GM19467 (cell line): ENCODE data around the gene NTRK3.
"Not testable (repeated sequence)": the region's sequence is repeated elsewhere in the genome, so short reads cannot be mapped to it uniquely, and the experiment has no call there.

Experiments used
- ATAC-seq: cut with Tn5 transposase; IDR thresholded peaks from one replicate; pipeline ENCODE4 v1.9.1; 2021; ENCODE audit warnings: mild to moderate bottlenecking, moderate library complexity; ENCODE audit not compliant: unreplicated experiment

The NTRK3 gene

DNA sequence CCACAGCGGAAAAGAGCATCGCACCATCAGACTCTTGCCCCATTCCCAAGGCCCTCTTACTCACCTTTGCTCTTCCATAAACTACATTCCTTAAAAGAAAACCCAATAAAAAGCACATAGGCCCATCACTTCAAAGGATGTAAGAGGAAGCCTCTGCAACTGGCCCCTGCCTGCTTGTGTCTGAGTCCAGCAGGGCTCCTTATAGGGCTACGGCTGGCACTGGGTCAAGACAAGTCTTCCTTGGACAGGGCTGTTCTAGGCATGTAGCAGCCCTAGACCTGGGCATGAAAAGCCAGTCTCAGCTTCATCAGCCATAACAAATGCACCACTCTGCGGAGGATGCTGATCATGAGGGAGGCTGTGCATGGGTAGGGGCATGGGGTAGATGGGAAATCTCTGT is 218.3 kb downstream of the NTRK3 start:
- no peak for ATAC-seq

DNA sequence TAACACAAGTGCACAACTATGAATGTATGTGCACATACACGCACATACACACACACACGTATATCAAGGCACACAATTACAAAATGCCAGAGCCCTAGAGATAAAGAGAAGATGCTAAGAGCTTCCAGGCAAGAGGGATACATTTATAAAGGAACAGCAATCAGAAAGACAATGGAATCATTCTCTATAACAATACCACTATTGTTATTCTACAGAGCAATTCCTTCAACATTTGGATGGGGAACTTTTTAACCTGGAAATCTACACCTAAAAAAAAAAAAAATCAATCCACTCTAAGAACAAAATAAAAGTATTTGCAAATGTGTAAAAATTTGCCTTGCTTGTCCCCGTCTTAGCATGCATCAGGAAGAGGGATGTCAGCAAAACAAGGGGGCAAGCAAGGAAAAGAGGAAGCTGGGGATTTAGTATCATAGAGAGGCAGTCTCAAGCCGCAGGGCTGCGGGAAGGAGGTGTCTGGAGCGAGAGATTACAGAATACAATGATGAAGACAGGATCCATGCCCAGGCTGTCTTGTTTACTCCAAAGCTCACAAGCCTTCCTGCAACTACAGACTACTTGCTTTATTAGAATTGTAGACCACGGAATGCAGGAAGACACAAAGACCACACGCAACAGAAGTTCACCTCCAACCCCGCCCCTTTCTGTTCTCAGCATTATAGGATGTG is 220.2 kb downstream of the NTRK3 start:
- no peak for ATAC-seq

DNA sequence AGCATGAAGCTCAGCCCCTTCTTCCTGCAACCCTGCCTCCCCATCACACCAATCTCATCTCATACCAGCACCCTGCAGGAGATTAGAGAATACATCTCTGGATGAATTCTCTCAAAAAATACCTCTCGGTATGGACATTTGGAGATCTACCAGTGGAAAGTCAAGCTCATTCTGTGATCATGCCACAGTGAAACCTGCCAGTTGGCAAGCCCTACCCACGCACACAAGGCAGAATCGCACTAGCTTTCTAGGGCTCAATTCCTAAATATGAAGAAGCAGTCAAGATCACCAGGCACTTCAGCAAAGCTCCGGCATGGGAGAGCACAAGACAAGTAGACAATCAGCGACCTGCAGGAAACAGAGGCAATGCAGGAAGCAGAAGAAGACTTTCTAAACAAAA is 221.2 kb downstream of the NTRK3 start:
- no peak for ATAC-seq

DNA sequence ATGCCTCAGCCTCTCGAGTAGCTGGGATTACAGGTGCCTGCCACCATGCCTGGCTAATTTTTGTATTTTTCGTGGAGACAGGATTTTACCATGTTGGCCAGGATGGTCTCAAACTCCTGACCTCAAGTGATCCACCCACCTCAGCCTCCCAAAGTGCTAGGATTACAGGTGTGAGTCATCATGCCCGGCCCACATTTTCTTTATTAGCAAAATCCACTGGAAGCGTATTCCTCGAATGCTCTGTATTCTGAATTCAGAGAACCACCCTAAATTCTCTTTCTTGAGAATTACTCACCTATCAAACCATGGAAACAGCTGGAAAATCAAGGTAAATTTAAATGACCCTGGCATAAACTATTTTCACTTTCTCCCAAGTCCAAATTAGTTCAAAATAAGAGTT is 223.1 kb downstream of the NTRK3 start:
- ATAC-seq, result not testable (repeated sequence)

DNA sequence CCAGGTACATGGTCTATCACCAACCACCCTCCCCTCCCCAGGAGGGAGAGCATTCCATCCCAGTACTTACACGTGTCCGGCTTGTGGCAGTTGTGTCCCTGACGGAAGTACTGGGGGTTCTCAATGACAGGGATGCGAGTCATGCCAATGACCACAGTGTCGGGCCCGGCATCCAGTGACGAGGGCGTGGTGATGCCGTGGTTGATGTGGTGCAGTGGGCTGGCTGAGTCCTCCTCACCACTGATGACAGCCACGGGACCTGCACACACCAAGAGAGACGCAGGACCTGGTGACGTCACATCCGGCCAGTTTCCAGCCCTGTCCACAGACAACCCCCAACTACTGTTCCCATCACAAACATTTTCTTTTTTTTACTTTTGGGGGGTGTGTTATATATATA is 223.8 kb downstream of the NTRK3 start:
- ATAC-seq, result no peak

DNA sequence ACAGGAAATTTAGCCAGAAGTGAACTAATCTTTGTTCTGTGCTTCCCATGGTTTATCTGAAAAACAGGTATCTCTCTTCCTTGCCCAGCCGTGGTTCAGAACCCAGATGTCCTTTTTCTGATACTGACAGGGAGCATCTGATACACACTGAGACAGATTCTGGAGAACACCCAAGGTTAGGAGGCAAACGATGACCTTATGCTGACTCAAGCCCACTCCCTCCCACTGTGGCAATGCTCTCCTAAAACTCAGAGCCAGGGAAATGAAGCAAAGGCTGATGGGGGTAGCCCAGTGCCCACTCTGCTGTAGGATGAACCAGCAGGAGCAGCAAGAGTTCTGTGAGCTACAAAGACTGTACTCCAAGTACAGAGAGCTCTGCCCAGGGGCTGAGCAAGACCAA is 225.1 kb downstream of the NTRK3 start:
- ATAC-seq, result no peak

DNA sequence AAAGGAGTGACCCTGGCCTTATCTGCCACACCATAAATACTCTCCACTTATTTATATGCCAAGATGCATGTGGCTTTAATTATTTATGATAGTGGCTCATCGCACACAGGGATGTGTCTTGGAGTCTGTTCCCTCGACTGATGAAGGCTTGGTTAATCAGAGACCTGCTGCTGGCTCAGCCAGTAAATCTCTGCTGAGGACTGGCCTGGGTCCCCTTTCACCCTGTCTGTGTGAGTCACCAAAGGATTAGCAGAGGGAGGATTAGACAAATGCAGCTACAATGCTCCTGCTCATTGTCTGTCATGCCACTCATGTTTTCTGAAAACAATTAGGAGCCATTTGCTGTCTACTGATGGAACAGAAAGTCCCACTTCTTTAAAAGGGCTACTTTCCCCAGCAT is 226.8 kb downstream of the NTRK3 start:
- no peak for ATAC-seq

DNA sequence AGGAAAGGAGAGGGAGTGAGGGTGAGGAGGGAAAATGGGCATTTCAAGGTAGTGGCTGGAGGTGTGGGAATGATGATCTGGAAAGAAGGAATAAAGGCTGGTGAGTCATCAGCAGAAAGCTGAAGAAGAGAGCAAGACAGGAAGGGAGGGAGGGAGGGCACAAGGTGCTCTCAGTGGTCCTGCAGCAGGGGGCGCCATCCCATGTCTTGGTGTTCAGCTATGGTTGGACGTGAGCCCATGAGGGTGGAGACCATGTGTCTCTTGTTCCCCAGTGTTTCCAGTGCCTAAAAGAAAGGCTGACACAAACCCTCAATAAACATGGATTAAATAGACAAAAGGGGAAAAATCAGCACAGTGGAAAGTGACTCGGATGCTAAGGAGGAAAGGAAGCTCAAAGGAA is 228.5 kb downstream of the NTRK3 start:
- no peak for ATAC-seq

DNA sequence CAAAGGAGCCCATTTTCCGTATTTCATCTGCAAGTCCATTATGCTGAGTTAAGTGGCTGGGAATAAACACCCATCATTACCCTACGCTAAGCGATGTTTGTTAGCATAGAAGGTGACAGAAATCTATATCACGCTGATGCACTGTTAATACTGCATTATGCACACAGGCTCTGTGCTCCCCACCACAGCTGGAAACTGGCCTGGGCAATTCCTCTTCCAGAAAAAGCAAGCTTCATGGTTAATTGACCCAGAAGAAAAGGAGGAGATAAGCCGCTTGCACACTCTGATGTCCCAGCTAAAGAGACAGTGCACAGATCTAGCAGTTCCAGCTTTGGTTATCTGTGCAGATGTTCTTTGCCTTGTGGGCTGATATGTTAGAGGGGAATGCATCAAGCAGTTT is 232.6 kb downstream of the NTRK3 start:
- no peak for ATAC-seq

DNA sequence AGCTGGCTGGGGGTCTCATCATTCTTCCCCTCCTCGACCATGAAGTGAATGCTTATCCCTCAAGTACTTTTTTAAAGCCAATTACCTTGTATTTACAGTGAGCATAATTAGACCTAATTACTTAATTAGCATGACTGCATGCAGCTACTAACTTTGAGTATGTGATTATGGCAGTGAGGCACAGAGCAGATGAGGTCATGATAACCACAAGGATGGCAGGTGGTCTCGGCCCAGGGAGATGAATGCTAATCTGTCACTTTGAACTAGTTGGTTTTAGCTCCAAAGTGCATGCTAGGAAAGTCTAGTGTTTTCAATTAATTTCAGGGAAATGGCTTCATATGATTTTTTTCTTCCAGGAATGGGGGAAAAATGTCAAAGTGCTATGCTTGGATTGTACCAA is 233.8 kb downstream of the NTRK3 start:
- ATAC-seq, result no peak

DNA sequence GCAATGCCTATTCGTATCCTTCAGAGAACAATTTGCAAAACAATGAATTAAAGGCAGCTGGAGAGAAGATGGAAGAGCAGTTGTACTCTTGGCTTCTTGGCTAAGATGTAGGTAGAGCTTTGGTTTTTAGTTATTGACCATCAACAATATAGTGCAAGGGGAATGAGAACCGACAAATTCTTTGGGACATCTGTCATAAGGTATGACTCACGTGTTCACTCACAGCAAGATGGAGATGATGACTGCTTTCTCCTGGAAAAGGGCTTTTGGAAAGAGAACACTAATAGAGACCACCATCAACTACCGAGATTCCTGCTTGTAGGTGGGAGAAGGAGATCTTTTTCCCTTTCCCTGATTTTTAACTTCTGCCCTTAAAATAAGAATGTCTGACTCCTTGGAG is 234.9 kb downstream of the NTRK3 start:
- no peak for ATAC-seq

DNA sequence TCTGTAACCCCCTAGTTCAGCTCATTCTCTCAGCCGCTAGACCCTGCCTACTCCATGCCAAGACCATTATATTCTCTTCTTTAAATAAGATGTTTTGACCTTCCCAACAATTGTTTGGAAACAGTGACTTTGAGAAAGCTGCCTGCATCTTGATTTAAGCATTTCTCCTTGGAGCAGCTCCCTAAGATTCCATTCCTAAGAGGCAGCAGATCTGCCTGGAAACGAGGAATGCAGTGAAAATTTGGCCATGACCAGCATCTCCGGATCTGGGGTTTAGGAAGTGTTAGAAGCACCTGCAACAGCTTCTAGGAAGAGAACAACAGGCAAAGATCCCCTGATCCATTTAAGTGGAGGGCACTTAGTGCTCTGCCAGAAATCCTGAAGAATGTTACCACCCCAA is 235.7 kb downstream of the NTRK3 start:
- no peak for ATAC-seq

DNA sequence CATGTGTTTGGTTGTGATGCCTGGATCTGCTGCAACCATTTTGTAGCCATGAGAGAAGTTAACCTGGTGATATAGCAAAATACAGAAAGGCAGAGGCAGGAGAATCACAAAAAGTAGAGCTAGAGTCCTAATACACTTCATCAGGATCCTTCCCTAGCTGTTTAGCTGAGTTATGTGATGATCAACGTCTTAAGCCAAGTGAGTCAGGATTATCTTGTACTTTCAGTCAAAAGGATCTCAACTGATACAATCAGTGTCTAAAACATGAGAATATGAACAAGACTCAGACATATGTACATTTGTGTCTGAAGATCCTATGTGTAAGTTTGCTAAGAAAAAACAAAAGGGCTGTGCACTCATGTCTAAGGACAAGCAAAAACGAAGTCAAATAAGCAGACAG is 236.9 kb downstream of the NTRK3 start:
- ATAC-seq, result no peak

DNA sequence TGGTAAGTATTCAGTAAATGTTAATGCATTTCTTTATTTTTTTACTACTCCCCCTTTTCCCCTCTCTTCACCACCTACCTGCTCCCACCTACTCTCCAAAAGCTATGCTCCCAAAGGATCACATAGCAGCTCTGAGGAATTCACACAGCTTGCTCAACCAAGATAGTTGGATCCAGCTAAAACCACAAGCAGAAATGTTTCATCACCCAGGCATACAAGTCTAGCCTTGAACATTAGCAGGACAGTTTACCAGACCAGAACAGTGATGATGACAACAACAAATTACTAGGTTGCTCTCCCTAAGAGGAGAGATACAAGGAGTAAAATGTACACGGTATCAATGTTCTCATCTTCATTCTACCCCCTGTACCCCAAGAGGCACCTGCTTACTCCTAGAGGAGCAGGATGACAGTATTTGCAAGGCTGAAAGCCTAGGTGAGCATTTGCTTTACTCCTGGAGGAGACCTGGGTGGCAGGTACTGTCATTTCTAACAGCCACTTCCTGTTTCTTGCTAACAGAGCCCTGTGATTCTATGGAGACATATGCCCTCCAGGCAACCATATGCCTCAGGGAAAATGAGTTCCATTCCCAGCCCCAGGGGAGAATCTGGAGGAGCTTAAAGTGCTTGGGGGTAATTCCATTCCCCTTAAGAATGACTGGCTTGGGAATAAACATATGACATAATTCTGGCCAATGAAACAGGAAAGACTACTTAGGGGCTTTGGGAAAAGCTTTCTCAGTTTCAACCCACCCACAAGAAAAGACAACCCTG is 237.5 kb downstream of the NTRK3 start:
- no peak for ATAC-seq

DNA sequence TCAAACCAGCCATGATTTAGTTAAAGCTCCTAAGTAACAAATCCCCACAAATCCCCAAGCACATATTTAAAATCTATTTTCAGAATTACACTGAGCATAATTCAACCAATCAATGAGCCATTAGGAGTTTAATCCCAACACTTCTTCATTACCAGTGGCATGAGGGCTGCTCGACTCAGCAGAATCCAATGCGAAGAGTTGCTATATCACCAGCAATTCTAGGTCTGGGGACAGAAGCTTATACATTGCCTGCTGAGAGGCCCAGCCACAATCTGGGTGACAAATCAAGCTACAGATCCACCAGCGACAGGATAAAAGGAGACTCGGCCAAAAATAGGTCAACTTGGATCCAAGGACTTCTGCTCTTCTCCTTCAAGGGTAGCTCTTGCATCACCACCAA is 238.8 kb downstream of the NTRK3 start:
- no peak for ATAC-seq

DNA sequence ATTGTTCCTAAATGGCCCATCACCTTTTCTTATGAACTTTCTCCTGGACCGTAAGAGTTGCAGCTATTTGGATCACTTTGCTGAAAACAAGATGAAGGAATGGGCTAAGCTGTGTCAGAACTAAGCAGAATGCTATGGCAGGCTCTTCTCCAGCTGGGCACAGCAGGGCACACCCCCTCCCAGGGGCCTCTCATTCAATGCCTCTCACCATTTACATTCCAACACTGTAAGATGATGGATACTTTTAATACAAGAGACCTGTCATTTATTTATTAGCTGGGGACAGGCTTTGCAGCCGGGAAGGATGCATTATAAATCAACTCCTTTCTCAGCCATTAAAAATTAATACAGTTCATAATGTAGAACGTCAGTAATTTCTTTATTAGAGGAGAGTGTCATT is 240.1 kb downstream of the NTRK3 start:
- no peak for ATAC-seq

DNA sequence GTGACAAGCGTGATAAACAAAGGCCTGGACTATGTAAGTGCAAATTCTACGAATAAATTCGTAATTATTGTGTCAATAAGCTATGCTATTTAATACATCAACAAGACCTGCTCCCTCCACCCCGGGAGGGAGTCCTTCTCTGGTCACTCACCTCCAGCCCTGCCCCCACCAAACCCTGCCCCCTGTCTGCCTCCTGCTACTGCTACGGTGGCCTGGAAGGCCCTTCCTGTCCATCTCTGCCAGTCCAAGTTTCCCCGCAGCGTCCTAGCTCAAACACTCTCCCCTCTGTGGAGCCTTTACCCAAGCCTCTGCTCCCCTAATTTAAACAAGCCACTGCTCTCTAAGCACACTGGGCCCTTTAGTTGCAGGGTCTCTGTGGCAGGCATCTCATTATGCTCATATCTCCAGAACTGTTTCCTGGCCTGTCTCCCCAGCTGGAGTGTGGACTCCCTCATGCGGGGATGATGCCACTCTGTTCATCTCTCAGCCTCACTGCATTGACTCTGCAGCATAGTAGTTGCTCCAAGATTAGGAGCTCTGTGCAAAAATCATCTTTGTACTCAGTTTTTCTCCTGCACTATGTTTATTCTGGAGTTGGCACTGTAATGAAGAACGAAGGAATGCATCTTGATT is 241.2 kb downstream of the NTRK3 start:
- ATAC-seq, result no peak

DNA sequence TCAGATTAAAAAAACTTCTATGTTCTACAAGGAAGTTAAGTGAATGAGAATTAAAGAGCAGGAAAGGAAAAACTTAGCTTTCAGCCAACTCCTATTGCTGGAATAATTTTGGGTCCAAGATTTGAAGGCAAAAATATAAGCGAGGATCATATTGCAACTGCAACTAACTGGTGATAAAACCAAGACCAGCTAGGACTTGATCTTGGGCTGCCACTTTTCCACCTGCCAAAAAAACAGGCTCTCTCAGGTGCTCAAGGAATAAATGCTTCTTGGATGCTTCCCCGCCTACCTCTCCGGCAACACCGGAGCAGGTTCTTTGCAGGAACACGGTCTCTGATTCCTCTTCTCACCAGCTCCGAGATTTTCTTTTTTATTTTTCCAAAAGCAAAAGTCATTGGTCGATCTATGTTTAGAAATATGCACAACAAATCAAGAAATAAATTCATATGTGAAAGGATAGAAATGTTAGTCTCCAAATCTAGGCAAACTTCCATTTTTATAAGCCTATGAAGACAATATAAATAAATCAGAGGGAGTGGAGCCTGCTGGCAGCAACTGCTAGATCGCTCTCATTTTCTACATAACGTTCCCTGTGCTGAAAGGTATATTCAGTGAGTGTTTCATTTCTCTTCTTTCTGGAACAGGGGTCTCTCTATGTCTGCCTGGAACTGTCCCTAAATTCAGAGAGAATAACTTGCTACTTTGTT is 241.9 kb downstream of the NTRK3 start:
- no peak for ATAC-seq

DNA sequence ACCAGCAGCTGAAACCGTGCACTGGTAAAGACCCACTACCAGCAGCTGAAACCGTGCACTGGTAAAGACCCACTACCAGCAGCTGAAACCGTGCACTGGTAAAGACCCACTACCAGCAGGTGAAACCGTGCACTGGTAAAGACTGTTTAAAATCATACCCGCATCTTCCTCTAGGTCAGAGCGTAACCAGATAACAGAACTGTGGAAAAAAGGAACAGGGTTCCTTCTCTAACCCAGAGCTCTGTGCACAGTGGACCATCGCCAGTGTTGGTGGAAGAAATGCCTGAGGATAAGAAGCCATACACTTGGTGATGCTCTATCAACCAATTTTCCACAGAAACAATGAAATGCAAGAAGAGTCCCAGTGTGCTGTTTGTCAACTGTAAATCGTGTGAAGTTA is 243.4 kb downstream of the NTRK3 start:
- ATAC-seq, result no peak

DNA sequence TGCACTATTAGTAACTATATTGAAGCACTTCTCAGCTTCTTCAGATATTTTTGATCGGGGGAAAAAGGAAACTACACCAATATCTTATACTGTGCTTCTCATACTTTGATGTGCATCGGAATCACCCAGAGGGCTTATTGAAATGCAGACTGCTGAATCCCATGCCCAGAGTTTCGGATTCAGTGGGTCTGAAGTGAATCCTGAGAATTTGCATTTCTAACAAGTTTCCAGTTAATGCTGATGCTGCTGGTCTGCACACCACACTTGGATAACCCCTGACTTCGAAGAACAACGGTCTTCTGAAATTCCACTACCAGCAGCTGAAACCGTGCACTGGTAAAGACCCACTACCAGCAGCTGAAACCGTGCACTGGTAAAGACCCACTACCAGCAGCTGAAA is 243.9 kb downstream of the NTRK3 start:
- ATAC-seq, result no peak

DNA sequence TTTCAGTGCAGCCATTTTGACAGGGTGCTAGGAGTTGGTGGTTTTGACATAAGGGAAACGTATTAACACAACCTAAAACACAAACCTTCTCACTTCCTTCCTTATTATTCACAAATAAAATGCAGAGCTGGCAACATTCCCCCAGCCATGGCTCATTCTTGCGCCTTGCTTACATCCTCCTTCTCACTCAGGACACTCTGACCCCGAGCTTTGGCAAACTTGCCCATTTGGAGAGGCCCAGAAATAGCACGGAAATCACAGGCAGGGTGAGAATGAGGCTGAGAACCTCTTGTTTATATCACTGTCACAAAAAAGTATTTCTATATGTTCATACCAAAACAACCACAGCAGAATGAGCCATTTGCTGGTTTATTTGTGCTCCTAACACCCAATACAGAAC is 244.3 kb downstream of the NTRK3 start:
- ATAC-seq, result no peak

DNA sequence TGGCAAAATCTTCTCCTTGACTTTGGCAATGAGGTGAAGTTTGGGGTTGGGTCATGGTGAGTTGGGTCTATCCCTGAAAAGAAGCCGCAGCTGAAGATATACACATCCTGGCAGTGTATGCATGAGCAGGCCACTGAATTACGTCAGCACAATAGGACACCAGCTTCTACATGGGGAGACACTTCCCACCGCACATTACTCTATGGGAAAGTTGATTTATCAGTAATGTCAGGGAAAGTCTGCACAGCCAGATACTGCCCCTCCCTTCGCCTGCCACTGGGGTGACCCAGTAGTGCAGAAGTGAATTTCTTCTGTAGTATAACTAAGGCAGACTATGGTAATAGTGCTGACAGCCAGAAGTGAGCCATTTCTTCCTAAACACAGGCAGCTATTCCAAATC is 245.0 kb downstream of the NTRK3 start:
- ATAC-seq, result no peak
